Right cardiac atrium (tissue), 5 donors: ENCODE measurements around the gene MARCHF5. TPM values are rescaled to one million over a fixed set of nuclear protein-coding genes. Genes with fewer than 3 reads are reported as not detected.
"Not testable (repeated sequence)": the region's sequence is repeated elsewhere in the genome, so short reads cannot be mapped to it uniquely, and the experiment has no call there.

Experiments used
- ATAC-seq, 2 donors: fragments of 200-7000 bp; cut with Tn5 transposase; one replicate each; pipeline versions ENCODE4 v1.8.0 to v1.9.1; 2020; ENCODE audit warnings: moderate library complexity in 2 of 2, mild to moderate bottlenecking in 1 of 2
- DNase-seq, 3 donors: peaks; one replicate each; pipeline ENCODE4 v3.0.0-alpha.2; 2020
- H3K27ac ChIP-seq: one replicate; pipeline ENCODE4 v1.5.1; 2013; ENCODE audit warnings: mild to moderate bottlenecking, low read length, control low read depth, moderate library complexity
- H3K27me3 ChIP-seq: one replicate; pipeline ENCODE4 v1.6.1; 2013; ENCODE audit not compliant: control insufficient read depth, insufficient read depth
- H3K4me1 ChIP-seq: one replicate; pipeline ENCODE4 v1.6.1; 2013; ENCODE audit warnings: low read length; ENCODE audit not compliant: control insufficient read depth, insufficient read depth
- H3K4me3 ChIP-seq: one replicate; pipeline ENCODE4 v1.5.1; 2013; ENCODE audit warnings: low read length, control low read depth
- H3K9me3 ChIP-seq: one replicate; pipeline ENCODE4 v1.6.1; 2013; ENCODE audit warnings: low read length; ENCODE audit not compliant: control insufficient read depth
- WGBS: extraction: QIAGEN DNeasy Blood & Tissue Kit; methylation state at CpG from one replicate; pipeline ENCODE4 v1.1.7; 2013; 5-methylcytosine and 5-hydroxymethylcytosine counted together
- intact Hi-C, 4 donors: fragments of 100-400 bp; cut with DNase I; formaldehyde crosslinking; loops; one replicate each; pipeline versions ENCODE4 v1.11.0 to v1.14.0; 2022 to 2023
- polyA plus RNA-seq: library from polyadenylated mRNA; stranded (reverse); fragments of 200-250 nt; gene quantifications from one replicate; pipeline ENCODE4 v1.2.3, GENCODE V29; 2013
- total RNA-seq, 4 donors: library from RNA; stranded (reverse); fragmentation: NEBNext Ultra II Directional; extraction: Animal tissue kit (Norgen Biotek cat#: 25700); gene quantifications; one replicate each; pipeline ENCODE4 v1.2.1, GENCODE V29; 2021
- donor health status: healthy with polysubstance abuse.
- donor health status: DM: no; HTN: yes; CAD: no.
- donor health status: DM: no; HTN: no; CAD: no.
- donor health status: DM: no; HTN: yes; CAD: no; lungs with severe emphysema.
- donor health status: DM: yes; HTN: yes; CAD: no.

MARCHF5 gene
- total and polyA plus RNA-seq, 5 donors, result 15.8 to 36.7 (median 30.7) TPM

DNA sequence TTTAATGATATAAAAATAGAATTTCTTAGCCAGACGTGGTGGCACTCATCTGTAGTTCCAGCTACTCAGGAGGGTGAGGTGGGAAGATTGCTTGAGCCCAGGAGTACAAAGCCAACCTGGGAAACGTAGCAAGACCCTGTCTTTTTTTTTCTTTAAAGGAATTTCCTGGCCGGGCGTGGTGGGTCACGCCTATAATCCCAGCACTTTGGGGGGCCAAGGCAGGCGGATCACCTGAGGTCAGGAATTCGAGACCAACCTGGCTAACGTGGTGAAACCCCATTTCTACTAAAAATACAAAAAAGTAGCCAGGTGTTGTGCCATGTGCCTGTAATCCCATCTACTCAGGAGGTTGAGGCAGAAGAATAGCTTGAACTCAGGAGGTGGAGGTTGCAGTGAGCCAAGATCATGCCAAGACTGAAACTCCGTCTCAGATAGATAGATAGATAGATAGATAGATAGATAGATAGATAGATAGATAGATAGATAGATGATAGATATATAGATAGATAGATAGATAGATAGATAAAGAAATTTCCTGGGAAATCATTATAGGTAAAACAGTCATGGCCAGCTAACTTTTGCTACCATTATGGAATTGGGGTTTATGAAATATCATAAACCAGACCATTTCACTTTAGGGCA, 56.2 kb downstream of the MARCHF5 start:
- H3K9me3 ChIP-seq, ATAC-seq, H3K27ac ChIP-seq, H3K4me1 ChIP-seq, DNase-seq, intact Hi-C loops, H3K27me3 ChIP-seq, H3K4me3 ChIP-seq: not testable (repeated sequence)
- 93% methylated on average over 9 of the region's 9 CpGs for WGBS

DNA sequence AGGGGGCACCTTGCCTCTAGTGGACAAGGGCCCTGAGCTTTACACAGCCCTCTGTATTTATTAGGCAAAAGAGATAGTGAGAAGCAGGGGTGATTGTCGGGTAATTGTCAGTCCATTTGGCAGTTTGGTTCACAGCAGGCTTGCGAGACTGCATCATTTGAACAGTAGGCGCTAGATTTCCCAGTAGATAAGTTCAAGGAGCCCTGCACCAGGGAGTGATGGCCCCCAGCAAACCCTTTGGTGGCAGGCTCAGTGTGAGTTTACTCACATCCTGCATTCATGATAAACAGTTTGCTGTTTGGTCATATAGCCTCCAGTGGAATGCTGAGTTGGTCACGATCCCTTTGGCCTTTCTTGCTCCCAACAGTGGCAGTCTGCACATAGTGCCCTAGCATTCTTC, 59.4 kb downstream of the MARCHF5 start:
- intact Hi-C loops, result no loop called here
- no peak for DNase-seq
- Histone ChIP-seq H3K4me3 (no peak overlapping the region), H3K27me3 (no peaks in the 10 kb centered on the region), H3K27ac (no peak overlapping the region), H3K4me1 (no peaks in the 10 kb centered on the region), H3K9me3 (no peaks in the 10 kb centered on the region)
- 86% methylated on average over 4 of the region's 4 CpGs for WGBS
- no peak for ATAC-seq

DNA sequence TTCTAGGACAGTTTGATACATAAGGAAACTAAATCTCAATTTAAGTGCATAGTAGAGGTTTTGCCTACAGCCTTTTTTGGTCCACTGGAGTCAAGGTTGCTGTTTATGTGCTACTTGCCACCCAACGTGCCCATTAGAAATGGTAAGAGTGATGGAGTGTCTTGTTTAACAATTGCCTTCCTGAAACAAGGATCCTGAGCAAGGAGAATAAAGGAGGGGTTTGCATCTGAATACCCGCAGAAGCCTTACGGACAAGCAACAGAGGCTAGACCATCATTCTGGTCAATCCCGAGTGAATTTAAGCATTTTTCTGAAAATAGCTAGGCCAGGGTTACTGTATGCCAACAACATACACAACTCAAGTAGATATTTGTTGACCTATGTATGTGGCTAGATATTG, 63.6 kb downstream of the MARCHF5 start:
- no peaks in the 10 kb centered on the region for H3K9me3 ChIP-seq
- 61% methylated on average over 4 of the region's 4 CpGs for WGBS
- H3K4me1 ChIP-seq, result no peaks in the 10 kb centered on the region
- DNase-seq (no peak), ATAC-seq (no peak)
- no peak overlapping the region for H3K27ac ChIP-seq
- no peak overlapping the region for H3K4me3 ChIP-seq
- no peaks in the 10 kb centered on the region for H3K27me3 ChIP-seq
- intact Hi-C loops, result no loop called here

- Histone ChIP-seq H3K27me3 (no peaks in the 10 kb centered on the region), H3K4me1 (no peaks in the 10 kb centered on the region), H3K27ac (no peak overlapping the region), H3K4me3 (no peak overlapping the region), H3K9me3 (no peaks in the 10 kb centered on the region)
- no peak for DNase-seq
- WGBS, result 78% methylated on average over 7 of the region's 7 CpGs
- intact Hi-C loops, result no loop called here
- ATAC-seq, result no peak
Measured at GRCh38 chr10:92356041-92356440, 65.1 kb downstream of the MARCHF5 start.

DNA sequence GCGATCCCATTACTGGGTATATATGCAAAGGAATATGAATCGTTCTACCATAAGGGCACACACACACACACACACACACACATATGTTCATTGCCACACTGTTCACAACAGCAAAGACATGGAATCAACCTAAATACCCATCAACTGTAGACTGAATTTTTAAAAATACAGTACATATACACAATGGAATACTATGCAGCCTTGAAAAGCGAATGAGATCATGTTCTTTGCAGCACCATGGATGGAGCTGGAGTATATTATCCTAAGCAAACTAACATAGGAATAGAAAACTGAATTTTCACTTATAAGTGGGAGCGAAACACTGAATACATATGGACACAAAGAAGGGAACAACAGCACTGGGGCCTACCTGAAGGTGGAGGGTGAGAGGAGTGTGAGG, 72.5 kb downstream of the MARCHF5 start:
- DNase-seq (no peak), ATAC-seq (no peak)
- Histone ChIP-seq H3K4me1 (no peaks in the 10 kb centered on the region), H3K27ac (no peak overlapping the region), H3K27me3 (no peaks in the 10 kb centered on the region), H3K9me3 (no peaks in the 10 kb centered on the region), H3K4me3 (no peak overlapping the region)
- WGBS, result 95% methylated on average over 4 of the region's 4 CpGs
- intact Hi-C loops, result no loop called here

DNA sequence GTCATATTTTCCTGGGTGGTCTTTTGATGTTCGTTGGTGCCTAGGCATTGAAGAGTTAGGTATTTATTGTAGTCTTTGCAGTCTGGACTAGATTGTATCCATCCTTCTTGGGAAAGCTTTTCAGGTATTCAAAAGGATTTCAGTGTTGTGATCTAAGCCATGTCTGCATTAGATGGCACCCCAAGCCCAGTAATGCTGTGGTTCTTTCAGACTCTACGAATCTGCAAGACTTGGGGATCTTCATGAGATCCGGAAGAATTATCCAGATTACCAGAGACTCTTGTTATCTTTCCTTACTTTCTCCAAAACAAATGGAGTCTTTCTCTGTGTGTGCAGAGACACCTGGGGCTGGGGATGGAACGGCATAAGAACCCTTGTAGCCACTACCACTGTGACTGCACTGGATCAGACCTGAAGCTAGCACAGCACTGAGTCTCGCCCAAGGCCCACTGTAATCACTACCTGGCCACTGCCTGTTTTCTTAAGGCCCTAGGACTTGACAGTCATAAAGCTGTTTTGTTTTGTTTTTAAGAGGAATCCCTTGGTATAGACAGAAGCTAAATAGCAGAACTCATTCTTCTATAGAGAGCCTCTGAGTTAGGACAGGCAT, 75.5 kb downstream of the MARCHF5 start:
- no peak overlapping the region for H3K4me3 ChIP-seq
- 70% methylated on average over 5 of the region's 5 CpGs for WGBS
- no peaks in the 10 kb centered on the region for H3K9me3 ChIP-seq
- H3K27ac ChIP-seq, result no peak overlapping the region
- DNase-seq (no peak), ATAC-seq (no peak)
- intact Hi-C loops, result no loop called here
- no peaks in the 10 kb centered on the region for H3K27me3 ChIP-seq
- H3K4me1 ChIP-seq, result no peaks in the 10 kb centered on the region

DNA sequence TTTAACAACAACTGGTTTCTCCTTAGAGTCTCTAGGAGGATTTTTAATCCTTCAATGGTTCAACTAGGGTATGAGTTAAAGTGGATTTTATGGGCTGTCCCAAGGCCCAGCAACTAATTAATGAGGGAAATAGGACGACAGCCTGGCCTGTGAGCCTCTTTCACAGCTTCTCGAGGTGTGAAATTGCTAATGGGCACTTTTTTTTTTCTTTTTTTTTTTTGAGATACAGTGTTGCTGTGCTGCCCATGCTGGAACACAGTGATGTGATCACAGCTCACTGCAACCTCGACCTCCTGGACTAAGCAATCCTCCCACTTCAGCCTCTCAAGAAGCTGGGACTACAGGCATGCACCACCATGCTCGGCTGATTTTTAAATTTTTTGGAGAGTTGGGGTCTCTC, 87.0 kb downstream of the MARCHF5 start:
- H3K4me3 ChIP-seq, result no peak overlapping the region
- intact Hi-C loops, result no loop called here
- ATAC-seq (no peak), DNase-seq (no peak)
- H3K27ac ChIP-seq, result no peak overlapping the region
- 68% methylated on average over 4 of the region's 4 CpGs for WGBS
- H3K4me1 ChIP-seq, result no peaks in the 10 kb centered on the region
- H3K27me3 ChIP-seq, result no peaks in the 10 kb centered on the region
- no peaks in the 10 kb centered on the region for H3K9me3 ChIP-seq

GRCh38 chr10:92381543-92381954, 90.6 kb downstream of the MARCHF5 start:
- 37% methylated on average over 7 of the region's 7 CpGs for WGBS
- peak; percentile 69 to 96 for ATAC-seq
- no peak overlapping the region for H3K27ac ChIP-seq

GRCh38 chr10:92382631-92383030, 91.7 kb downstream of the MARCHF5 start:
- ATAC-seq, result no peak
- intact Hi-C loops, result no loop called here

More at GRCh38 chr10:92381543-92381954, 90.6 kb downstream of the MARCHF5 start:
- intact Hi-C loops, result no loop called here
- Histone ChIP-seq H3K27me3 (no peaks in the 10 kb centered on the region), H3K4me1 (no peaks in the 10 kb centered on the region), H3K4me3 (no peak overlapping the region), H3K9me3 (no peaks in the 10 kb centered on the region)
- peak in 1 of 3 donors; percentile 19 for DNase-seq

GRCh38 chr10:92384741-92385140, 93.8 kb downstream of the MARCHF5 start:
- DNase-seq (no peak), ATAC-seq (no peak)
- Histone ChIP-seq H3K9me3 (no peaks in the 10 kb centered on the region), H3K4me3 (no peak overlapping the region), H3K27me3 (no peaks in the 10 kb centered on the region), H3K27ac (no peak overlapping the region), H3K4me1 (no peaks in the 10 kb centered on the region)
- intact Hi-C loops, result no loop called here
- 69% methylated on average over 2 of the region's 2 CpGs for whole genome bisulfite sequencing

More at GRCh38 chr10:92382631-92383030, 91.7 kb downstream of the MARCHF5 start:
- Histone ChIP-seq H3K4me1 (no peaks in the 10 kb centered on the region), H3K9me3 (no peaks in the 10 kb centered on the region), H3K27ac (no peak overlapping the region), H3K4me3 (no peak overlapping the region), H3K27me3 (no peaks in the 10 kb centered on the region)
- 73% methylated on average over 4 of the region's 4 CpGs for WGBS
- DNase-seq, result no peak

DNA sequence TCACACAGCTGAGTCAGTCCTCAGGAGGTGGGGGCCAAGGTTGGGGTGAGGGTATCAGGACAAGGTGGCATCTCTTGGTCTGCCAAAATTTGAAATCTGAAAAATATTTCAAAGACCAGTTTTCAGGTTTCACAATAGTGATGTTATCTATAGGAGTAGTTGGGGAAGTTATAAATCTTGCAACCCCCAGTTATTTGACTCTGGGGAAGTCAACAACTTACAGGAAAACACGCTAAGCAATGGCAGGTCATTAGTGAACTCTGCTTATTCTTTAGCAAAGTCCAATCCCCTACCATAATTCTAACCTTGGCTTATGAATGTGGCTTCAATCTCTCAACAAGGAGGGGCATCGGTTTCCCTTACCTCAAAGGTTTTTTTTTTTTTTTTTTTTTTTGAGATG, 94.9 kb downstream of the MARCHF5 start:
- no peak overlapping the region for H3K27ac ChIP-seq
- H3K9me3 ChIP-seq, result no peaks in the 10 kb centered on the region
- H3K4me3 ChIP-seq, result no peak overlapping the region
- H3K27me3 ChIP-seq, result no peaks in the 10 kb centered on the region
- WGBS, result 80% methylated on average over 2 of the region's 2 CpGs
- ATAC-seq, result no peak
- intact Hi-C loops, result no loop called here
- no peak for DNase-seq
- no peaks in the 10 kb centered on the region for H3K4me1 ChIP-seq
